ENCODE data around the gene TOR4A.

Gene TOR4A

GRCh38 chr9:137306066-137306849 lies 28.7 kb downstream of the TOR4A start:
- DNase-seq (ENCODE audit: low read depth in 2 of 2): no peak

GRCh38 chr9:137306850-137307254 lies 29.3 kb downstream of the TOR4A start:
- DNase-seq (ENCODE audit: low read depth in 2 of 2): no peak

- DNase-seq (ENCODE audit: low read depth in 2 of 2): no peak
These were observed 29.9 kb downstream of the TOR4A start for GRCh38 chr9:137307255-137308056.

- DNase-seq (ENCODE audit: low read depth in 2 of 2): no peak
These were observed 30.6 kb downstream of the TOR4A start for GRCh38 chr9:137308057-137308619.

- DNase-seq (ENCODE audit: low read depth in 2 of 2): no peak
These were observed 32.1 kb downstream of the TOR4A start for GRCh38 chr9:137309368-137310188.

- DNase-seq (ENCODE audit: low read depth in 2 of 2): no peak
These were observed 32.9 kb downstream of the TOR4A start for GRCh38 chr9:137310189-137311052.

- no peak for DNase-seq (ENCODE audit: low read depth in 2 of 2)
These were observed 33.9 kb downstream of the TOR4A start for GRCh38 chr9:137311171-137311985.

- DNase-seq (ENCODE audit: low read depth in 2 of 2): no peak
These were observed 34.7 kb downstream of the TOR4A start for GRCh38 chr9:137311986-137312851.

- no peak for DNase-seq (ENCODE audit: low read depth in 2 of 2)
These were observed 35.4 kb downstream of the TOR4A start for GRCh38 chr9:137312852-137313325.

GRCh38 chr9:137313326-137313936 lies 35.9 kb downstream of the TOR4A start:
- DNase-seq (ENCODE audit: low read depth in 2 of 2): no peak

- DNase-seq (ENCODE audit: low read depth in 2 of 2): no peak
These were observed 36.5 kb downstream of the TOR4A start for GRCh38 chr9:137313956-137314560.

GRCh38 chr9:137314561-137315560 lies 37.3 kb downstream of the TOR4A start:
- no peak for DNase-seq (ENCODE audit: low read depth in 2 of 2)

GRCh38 chr9:137315581-137316011 lies 38.1 kb downstream of the TOR4A start:
- no peak for DNase-seq (ENCODE audit: low read depth in 2 of 2)

GRCh38 chr9:137316012-137316981 lies 38.8 kb downstream of the TOR4A start:
- no peak for DNase-seq (ENCODE audit: low read depth in 2 of 2)

- DNase-seq (ENCODE audit: low read depth in 2 of 2): no peak
These were observed 39.6 kb downstream of the TOR4A start for GRCh38 chr9:137317021-137317717.

Measured in fibroblast of skin of left biceps (primary cell).